ENCODE measurements around the gene STK39.
"Not testable (repeated sequence)": the region's sequence is repeated elsewhere in the genome, so short reads cannot be mapped to it uniquely, and the experiment has no call there.

Gene STK39

GRCh38 chr2:168076731-168077130 is 170.7 kb downstream of the STK39 start:
- DNase-seq: no peak

DNA sequence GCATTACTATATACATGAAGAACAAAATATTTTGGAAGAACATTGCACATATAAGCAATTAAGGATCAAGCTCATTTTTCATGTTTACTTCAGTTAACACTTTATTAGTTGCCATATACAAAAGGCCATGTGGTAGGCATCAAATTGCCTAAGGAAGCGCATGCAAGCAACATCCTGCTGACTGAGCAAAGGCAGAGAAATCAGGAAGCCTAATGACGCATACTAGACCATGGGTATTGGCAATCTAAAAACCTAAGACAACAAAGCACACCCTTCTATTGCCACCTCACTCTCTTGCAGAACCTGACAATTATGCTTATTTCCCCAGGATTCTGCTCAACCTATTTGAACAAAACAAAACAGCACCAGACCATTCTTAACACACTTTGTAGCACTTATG is 171.9 kb downstream of the STK39 start:
- DNase-seq: no peak

DNA sequence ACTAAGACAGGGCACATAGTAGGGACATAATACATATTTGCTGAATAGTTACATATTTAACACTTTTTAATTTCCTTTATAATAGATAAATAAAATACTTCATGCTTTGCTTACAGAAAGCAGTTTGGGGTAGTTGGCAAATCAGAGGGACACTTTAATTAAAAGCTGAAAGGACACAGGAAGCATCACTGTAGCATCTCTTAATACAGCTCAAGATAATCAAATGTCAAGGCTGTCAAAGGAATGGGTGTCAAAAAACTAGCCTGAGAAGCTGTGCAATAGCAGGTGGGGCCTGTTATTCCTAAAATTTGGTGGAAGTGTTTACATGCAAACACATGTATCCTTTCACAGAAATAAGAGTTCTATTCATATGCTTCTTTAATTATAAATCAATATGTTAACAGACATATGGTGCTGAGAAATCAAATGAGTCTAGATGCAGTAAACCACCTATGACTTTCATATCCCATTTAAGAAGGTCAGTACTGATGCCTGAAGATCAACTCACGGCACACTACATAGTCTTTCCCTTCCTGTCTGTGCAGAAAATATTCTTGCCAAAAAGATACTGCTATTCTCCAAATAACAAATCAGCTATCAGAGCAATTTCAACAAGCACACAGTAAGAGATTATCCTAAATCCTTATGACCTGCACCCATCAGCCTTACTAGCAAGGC is 174.6 kb downstream of the STK39 start:
- no peak for DNase-seq

GRCh38 chr2:168064011-168064998 is 183.1 kb downstream of the STK39 start:
- DNase-seq: no peak

- no peak for DNase-seq
Observed at GRCh38 chr2:168062936-168063335, 184.5 kb downstream of the STK39 start.

DNA sequence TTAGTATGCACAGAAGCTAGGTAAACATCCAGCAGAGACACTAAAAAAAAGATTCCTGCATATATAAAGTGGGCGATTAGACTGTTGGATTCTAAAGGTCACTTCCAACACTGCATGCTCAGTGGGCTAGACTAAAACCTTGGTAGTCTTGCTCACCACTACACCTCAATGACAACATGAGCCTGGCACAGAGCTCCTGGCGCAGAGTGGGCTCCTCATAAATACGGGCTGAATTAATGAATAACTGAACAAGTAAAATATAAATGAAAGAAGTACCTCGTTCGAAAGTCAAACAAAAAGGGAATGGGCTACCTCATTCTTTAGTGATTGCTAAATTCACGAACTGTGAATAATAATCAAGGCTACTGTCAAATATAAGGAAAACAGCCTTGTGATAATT is 185.3 kb downstream of the STK39 start:
- DNase-seq: no peak

DNA sequence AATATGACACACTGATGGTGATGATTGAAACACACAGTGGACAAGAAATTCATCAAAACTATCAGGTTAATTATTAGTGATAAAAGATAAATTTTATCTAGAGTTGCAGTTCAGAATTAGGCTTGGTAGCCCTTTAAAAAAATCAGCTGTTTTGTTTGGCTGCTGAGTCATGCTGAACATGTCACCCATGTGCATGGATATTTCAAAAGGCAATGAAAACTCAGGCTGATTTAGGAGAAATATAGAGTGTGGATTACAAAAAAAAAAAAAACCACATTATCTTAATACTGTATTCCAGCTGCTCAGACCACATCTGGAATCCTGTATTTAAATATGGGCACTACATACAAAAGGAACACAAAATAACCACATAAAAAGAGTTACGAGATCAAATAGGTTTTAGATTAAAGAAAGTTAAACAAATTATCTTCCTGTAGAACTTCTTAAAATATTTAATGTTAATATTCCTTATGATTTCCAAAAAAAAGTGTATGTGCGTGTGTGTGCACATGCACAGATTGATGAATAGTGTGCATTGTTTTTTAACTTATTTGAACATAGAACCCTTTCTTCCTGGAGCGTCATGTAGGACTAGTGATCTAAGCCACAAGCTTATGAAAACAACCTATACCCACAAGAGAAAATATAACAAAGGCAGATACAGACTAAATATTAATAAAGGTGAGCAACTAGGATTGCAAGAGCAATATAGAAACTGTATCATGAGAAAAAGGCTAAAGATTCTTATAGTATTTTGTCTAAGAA is 186.2 kb downstream of the STK39 start:
- no peak for DNase-seq

DNA sequence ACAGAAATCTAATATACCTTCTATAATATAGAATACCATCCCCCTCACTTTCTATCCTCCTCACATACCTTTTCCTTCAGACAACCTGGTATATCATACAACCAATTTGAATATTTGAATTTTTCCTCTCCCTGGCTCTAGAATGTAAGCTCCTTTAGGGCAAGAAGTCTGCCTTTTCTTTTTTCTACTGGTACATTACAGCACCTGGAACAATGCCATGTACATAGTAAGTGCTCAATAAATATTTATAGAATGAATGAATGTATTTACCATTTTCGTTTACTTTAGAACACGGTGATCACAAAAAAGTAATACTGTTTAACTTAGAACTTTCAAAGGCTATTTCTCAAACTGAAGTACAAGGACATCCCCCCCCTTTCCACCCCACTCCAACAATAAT is 187.6 kb downstream of the STK39 start:
- DNase-seq: no peak

- no peak for DNase-seq
Observed at GRCh38 chr2:168058675-168059074, 188.7 kb downstream of the STK39 start.

- no peak for DNase-seq
Observed at GRCh38 chr2:168056242-168056787, 191.1 kb downstream of the STK39 start.

DNA sequence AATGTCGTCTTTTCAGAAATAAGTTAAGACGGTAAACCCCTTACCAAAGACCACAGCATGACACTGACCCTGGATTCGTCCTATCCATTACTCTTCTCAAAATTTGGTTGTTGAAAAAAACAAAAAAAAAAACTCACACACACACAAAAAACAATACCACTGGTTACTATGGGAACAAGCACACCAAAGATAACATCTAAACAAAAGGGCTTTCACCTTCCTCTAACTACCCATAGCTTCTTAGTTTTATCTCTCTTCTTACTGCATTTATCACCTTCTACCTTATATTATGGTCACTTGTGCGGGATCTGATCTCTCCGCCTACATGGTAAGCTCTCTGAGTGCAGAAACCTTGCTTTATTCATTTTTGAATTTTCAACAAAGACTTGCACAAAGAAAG is 192.7 kb downstream of the STK39 start:
- DNase-seq: no peak

DNA sequence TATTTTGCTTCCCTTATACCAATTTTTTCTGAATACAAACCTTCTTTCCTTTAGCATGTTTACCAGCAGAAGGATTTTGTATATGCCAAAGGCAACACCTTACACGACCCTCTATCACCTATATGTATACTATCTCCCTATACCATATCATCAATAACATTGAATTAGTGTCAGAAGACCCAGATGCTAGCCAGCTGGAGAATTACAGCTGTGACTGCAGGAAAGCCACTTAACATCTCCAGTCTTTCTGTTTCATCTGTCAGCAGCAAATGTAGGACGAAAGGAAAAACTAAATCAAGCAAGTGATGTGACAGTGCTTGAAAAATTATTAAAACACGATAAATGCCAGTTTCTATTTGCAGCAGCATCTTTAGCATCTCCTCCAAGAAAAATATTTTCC is 193.7 kb downstream of the STK39 start:
- DNase-seq: no peak

GRCh38 chr2:168052773-168053172 is 194.6 kb downstream of the STK39 start:
- DNase-seq: no peak

DNA sequence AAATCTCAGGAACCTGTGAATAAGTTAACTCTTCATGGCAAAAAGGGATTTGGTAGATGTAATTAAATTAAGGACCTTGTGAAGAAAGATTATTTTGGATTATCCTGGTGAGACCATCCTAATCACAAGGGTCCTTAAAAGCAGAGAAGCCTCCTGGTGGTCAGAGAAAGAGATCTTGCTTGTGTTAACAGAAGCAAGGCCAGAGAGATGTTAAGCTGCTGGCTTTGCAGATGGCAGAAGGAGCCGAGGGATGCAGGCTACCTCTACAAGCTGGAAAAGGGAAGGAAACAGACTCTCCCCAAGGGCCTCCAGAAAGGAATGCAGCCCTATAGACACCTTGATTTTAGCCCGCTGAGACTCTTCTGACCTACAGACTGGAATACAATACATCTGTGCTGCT is 197.0 kb downstream of the STK39 start:
- DNase-seq: no peak

DNA sequence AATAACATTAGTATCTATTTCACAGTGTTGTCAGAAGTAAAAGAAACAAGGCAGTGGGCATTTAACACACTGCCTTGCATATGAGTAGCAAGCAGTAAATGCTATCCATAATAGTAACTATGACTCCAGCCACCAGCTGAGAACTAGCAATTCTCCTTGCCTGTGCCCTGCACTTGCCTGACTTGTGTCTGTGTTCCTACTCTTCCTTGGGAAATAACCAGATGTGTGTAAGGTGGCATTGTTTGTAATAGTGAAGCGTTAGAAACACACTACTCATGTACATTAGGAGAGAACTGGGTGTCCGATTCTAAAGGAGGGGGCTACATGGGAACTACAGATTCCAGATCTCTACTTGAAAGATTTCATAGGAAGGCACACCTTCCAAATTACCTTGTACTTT is 197.8 kb downstream of the STK39 start:
- no peak for DNase-seq

DNA sequence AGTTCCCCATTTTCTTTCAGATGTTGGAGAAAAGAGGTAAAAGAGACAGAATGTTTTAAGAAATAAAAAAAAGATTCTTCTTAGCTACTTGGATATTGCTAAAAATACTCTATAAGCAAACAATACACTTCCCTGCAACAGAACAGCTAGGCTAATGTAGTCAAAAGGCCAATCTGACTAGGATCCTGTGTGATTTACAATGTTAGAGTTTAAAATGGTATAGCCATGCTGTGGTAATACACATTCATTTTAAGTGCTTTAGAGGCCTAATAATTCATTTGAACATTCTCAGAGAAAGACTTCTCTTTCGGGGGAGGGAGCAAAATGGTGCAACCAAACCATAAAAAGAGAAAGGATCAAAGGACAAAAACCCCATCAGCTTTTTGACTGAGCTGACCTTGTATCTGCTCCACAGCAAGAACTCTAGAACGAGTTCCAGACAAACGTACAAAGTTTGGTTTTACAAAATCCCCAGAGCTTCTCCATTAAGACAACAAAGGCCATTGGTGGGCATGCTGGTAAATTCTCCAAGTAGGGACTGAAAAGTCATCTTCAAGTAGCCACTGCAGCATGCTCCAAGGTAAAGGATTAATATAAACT is 200.2 kb downstream of the STK39 start:
- DNase-seq: no peak

GRCh38 chr2:168044579-168044978 is 202.8 kb downstream of the STK39 start:
- no peak for DNase-seq

- no peak for DNase-seq
Observed at GRCh38 chr2:168044176-168044575, 203.2 kb downstream of the STK39 start.

DNA sequence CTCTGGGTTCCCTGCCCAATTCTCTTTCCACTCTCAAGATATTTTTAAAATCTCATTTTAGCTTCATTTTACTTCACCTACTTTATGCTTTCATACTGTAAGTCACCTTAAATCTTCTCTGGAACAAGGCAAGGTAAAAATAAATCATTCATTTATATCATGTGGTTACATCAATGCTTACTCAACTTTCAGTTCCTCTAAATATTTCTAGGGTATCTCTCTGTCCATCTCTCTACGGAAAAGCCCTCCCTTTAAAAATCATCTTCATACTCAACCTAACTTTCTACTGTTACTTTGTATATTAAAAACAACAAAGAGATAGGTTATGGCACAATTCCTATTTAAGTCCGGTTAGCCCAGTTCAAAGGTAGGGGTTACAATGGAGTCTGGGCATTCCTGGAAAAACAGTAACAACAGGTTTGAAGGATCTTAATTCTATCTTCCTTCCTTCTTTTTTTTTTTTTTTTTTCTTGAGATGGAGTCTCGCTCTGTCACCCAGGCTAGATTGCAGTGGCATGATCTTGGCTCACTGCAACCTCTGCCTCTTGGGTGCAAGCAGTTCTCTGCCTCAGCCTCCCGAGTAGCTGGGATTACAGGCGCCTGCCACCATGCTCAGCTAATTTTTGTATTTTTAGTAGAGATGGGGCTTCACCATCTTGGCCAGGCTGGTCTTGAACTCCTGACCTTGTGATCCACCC is 205.1 kb downstream of the STK39 start:
- DNase-seq: not testable (repeated sequence)

- no peak for DNase-seq
Observed at GRCh38 chr2:168039881-168040280, 207.5 kb downstream of the STK39 start.

- no peak for DNase-seq
Observed at GRCh38 chr2:168037778-168038177, 209.6 kb downstream of the STK39 start.

- no peak for DNase-seq
Observed at GRCh38 chr2:168035458-168035857, 211.9 kb downstream of the STK39 start.

Data from NK-92 treated with Interleukin-12 subunit alpha and Interleukin-12 subunit beta, amount 100 ng/mL, for 24 hours (cell line).